Panc1 (cell line): ENCODE data around the gene CACFD1. TPM values are rescaled to one million over a fixed set of nuclear protein-coding genes. Genes with fewer than 3 reads are reported as not detected.

Source experiments
- ATAC-seq: fragments of 200-7000 bp; cut with Tn5 transposase; 2 replicates; pipeline ENCODE4 v1.9.1; 2020; ENCODE audit warnings: mild to moderate bottlenecking, moderate library complexity
- BruUV-seq: library from RNA; stranded (reverse); fragments of 400-500 nt; replicated peaks from 2 replicates; lab custom pipeline; 2021; lab: Mats Ljungman, UMichigan
- CTCF ChIA-PET: fragments of 300-600 bp; sonication (Branson Sonifier 250); formaldehyde crosslinking; loops from one replicate; lab custom pipeline; 2022; ENCODE audit warnings: antibody characterized with exemption; lab: Charles Lee
- POLR2A ChIA-PET: fragments of 300-600 bp; sonication (Branson Sonifier 250); formaldehyde crosslinking; loops from one replicate; lab custom pipeline; 2022; ENCODE audit warnings: antibody characterized with exemption; lab: Charles Lee
- DNase-seq: peaks from one replicate; pipeline ENCODE4 v3.0.0-alpha.2; 2010; ENCODE audit warnings: low read depth, low spot score
- H3K27ac ChIP-seq: 2 replicates; pipeline ENCODE4 v1.5.1; 2011; ENCODE audit warnings: mild to moderate bottlenecking, low read length, inconsistent platforms
- H3K27me3 ChIP-seq: fragments of 200-500 bp; sonication (Bioruptor generic); 2 replicates; pipeline ENCODE4 v1.6.0; 2014; ENCODE audit warnings: low read length, inconsistent platforms; ENCODE audit not compliant: control insufficient read depth, insufficient read depth
- H3K36me3 ChIP-seq: fragments of 200-500 bp; sonication (Bioruptor generic); 2 replicates; pipeline ENCODE4 v1.5.1; 2014; ENCODE audit warnings: inconsistent platforms, mild to moderate bottlenecking, low read length, moderate library complexity; ENCODE audit not compliant: control insufficient read depth, insufficient read depth
- H3K4me1 ChIP-seq: 2 replicates; pipeline ENCODE4 v1.5.1; 2011; ENCODE audit warnings: inconsistent platforms, mild to moderate bottlenecking, low read length, moderate library complexity; ENCODE audit not compliant: control insufficient read depth, insufficient read depth
- H3K4me3 ChIP-seq, 2 experiments: 2 replicates each; pipeline ENCODE4 v1.5.1; 2011 to 2012; ENCODE audit warnings: low read depth in 2 of 2, low read length in 2 of 2, mild to moderate bottlenecking in 2 of 2, inconsistent platforms in 1 of 2, moderate library complexity in 1 of 2
- H3K9me3 ChIP-seq: fragments of 200-500 bp; sonication (Bioruptor generic); 2 replicates; pipeline ENCODE4 v1.5.1; 2014; ENCODE audit warnings: low read depth, mild to moderate bottlenecking, inconsistent platforms, low read length, moderate library complexity; ENCODE audit not compliant: control insufficient read depth, insufficient read depth
- POLR2AphosphoS5 ChIP-seq: IDR thresholded peaks from 2 replicates; pipeline ENCODE4 v1.6.1; 2012; ENCODE audit warnings: mild to moderate bottlenecking, low read depth, low read length, moderate library complexity
- SIN3A ChIP-seq: IDR thresholded peaks from 2 replicates; pipeline ENCODE4 v1.6.1; 2012; ENCODE audit warnings: low read depth, mild to moderate bottlenecking, low read length, moderate library complexity, borderline replicate concordance; ENCODE audit not compliant: insufficient read depth
- TCF7L2 ChIP-seq: IDR thresholded peaks from 2 replicates; pipeline ENCODE4 v1.6.1; 2011; ENCODE audit warnings: mild to moderate bottlenecking, low read depth, low read length, inconsistent platforms
- in situ Hi-C: cut with HindIII; loops from 2 replicates; pipeline ENCODE4 v1.10.0; 2016; ENCODE audit warnings: low sequenced_read_pairs, low pct_unique_long_range_greater_than_20kb
- intact Hi-C: fragments of 100-400 bp; cut with micrococcal nuclease; formaldehyde crosslinking; loops from one replicate; pipeline ENCODE4 v1.10.0; 2022; ENCODE audit not compliant: unreplicated experiment
- total RNA-seq: library from RNA; stranded (reverse); gene quantifications from one replicate; pipeline ENCODE4 v1.2.1, GENCODE V29; 2021; ENCODE audit not compliant: unreplicated experiment
- TF ChIP-seq, protein P1 (sequence below), 2 experiments: IDR thresholded peaks; 2 replicates each; pipeline ENCODE4 v1.6.1; 2011 to 2012; ENCODE audit warnings: low read depth in 2 of 2, control low read depth in 1 of 2, low read length in 1 of 2, mild to moderate bottlenecking in 1 of 2, moderate library complexity in 1 of 2; ENCODE audit not compliant: insufficient read depth in 1 of 2
- TF ChIP-seq, protein P2 (sequence below): fragments of 450-650 bp; IDR thresholded peaks from 2 replicates; pipeline ENCODE4 v1.5.1; 2017; ENCODE audit warnings: mild to moderate bottlenecking

CACFD1 gene
- total RNA-seq, 1 experiment from 2014 or later: 13.9 TPM

DNA sequence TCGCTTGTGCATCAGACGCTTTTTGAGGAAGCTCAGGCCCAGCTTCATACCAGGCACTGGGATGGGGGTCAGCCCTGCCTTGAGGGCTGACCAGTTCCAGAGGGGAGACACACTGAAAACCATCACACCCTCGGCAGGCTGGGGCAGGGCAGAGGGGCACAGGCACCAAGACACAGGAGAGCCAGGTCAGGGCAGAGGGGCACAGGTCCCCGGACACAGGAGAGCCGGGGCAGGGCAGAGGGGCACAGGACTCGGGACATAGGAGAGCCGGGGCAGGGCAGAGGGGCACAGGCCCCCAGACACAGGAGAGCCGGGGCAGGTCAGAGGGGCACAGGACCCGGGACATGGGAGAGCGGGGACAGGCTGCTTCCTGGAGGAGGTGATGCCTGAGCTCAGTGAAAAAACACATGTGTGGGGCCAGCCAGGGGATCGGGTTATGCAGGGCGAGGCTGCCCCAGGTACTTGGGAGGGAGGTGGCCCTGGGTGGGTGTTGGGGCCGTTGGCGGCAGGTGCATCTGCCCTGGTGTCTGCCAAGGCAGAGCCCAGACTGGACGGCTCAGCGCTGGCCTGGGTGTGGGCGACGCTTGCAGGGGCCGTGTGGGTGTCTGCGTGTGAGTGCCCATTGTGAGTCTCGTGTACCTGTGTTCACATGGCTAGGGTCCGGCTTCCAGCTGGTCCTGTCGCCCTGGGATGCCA is 34.2 kb downstream of the CACFD1 start:
- ChIA-PET POLR2A (no interaction called here), CTCF (no interaction called here)
- Histone ChIP-seq H3K9me3 (no peaks in the 10 kb centered on the region), H3K27me3 (no peaks in the 10 kb centered on the region), H3K36me3 (no peaks in the 10 kb centered on the region), H3K27ac (no peak overlapping the region), H3K4me1 (no peaks in the 10 kb centered on the region; the same call in 1 of the 2 replicates), H3K4me3 (no peak overlapping the region)
- in situ Hi-C loops: no loop called here
- no TSS peak for BruUV-seq
- no peak for DNase-seq
- ATAC-seq: no peak
- TF ChIP-seq TCF7L2 (no peak), SIN3A (no peak), POLR2AphosphoS5 (no peak)
- TF ChIP-seq, protein P1, sequence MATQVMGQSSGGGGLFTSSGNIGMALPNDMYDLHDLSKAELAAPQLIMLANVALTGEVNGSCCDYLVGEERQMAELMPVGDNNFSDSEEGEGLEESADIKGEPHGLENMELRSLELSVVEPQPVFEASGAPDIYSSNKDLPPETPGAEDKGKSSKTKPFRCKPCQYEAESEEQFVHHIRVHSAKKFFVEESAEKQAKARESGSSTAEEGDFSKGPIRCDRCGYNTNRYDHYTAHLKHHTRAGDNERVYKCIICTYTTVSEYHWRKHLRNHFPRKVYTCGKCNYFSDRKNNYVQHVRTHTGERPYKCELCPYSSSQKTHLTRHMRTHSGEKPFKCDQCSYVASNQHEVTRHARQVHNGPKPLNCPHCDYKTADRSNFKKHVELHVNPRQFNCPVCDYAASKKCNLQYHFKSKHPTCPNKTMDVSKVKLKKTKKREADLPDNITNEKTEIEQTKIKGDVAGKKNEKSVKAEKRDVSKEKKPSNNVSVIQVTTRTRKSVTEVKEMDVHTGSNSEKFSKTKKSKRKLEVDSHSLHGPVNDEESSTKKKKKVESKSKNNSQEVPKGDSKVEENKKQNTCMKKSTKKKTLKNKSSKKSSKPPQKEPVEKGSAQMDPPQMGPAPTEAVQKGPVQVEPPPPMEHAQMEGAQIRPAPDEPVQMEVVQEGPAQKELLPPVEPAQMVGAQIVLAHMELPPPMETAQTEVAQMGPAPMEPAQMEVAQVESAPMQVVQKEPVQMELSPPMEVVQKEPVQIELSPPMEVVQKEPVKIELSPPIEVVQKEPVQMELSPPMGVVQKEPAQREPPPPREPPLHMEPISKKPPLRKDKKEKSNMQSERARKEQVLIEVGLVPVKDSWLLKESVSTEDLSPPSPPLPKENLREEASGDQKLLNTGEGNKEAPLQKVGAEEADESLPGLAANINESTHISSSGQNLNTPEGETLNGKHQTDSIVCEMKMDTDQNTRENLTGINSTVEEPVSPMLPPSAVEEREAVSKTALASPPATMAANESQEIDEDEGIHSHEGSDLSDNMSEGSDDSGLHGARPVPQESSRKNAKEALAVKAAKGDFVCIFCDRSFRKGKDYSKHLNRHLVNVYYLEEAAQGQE (IDR thresholded peaks at IDR 0.05; ENCODE audit: insufficient read depth in 1 of 2, low read depth in 2 of 2, low read length in 1 of 2): no peak
- TF ChIP-seq, protein P2, sequence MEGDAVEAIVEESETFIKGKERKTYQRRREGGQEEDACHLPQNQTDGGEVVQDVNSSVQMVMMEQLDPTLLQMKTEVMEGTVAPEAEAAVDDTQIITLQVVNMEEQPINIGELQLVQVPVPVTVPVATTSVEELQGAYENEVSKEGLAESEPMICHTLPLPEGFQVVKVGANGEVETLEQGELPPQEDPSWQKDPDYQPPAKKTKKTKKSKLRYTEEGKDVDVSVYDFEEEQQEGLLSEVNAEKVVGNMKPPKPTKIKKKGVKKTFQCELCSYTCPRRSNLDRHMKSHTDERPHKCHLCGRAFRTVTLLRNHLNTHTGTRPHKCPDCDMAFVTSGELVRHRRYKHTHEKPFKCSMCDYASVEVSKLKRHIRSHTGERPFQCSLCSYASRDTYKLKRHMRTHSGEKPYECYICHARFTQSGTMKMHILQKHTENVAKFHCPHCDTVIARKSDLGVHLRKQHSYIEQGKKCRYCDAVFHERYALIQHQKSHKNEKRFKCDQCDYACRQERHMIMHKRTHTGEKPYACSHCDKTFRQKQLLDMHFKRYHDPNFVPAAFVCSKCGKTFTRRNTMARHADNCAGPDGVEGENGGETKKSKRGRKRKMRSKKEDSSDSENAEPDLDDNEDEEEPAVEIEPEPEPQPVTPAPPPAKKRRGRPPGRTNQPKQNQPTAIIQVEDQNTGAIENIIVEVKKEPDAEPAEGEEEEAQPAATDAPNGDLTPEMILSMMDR: no peak
- intact Hi-C loops: no loop called here

DNA sequence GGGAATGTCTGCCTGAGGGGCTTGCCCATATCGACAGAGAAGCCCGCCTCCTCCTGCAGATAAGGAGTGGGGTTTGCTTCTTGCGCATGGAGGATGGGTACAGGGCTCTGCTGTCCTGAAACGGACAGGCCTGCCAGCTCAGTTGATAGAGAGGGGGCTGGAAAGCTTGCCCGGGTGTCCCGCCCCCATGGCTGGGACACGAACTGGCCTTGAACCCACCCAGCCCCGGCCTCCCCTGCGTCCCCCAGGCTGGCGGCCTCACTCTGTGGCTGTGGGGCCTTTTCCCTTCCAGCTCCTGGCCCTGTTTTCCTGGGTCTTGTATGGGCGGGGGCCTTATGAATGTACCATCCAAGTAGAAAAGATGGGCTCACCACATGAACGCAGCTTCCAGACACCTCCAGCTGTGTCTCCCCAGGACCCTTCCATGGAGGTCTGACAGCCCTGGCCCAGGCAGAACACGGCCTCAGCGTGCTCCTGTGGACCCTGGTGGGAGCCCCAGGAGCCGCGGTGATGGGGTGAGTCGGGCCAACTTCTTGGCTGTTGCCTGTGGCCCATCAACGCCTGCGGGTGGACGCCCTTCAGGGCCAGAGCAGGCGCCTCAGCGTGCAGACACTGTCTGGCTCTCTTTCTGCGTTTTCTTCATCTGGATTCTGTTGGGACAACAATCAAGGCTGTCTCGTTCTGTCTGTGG is 35.0 kb downstream of the CACFD1 start:
- TF ChIP-seq, protein P2: no peak
- TF ChIP-seq, protein P1 (IDR thresholded peaks at IDR 0.05; ENCODE audit: insufficient read depth in 1 of 2, low read depth in 2 of 2, low read length in 1 of 2): no peak
- TF ChIP-seq POLR2AphosphoS5: no peak
- no peak for TF ChIP-seq TCF7L2
- no peak for TF ChIP-seq SIN3A
- in situ Hi-C loops: no loop called here
- ChIA-PET POLR2A (no interaction called here), CTCF (no interaction called here)
- ATAC-seq (no peak), DNase-seq (no peak)
- no peak overlapping the region for H3K4me3 ChIP-seq
- H3K9me3 ChIP-seq: no peaks in the 10 kb centered on the region
- H3K4me1 ChIP-seq: no peaks in the 10 kb centered on the region; the same call in 1 of the 2 replicates
- H3K27ac ChIP-seq: no peak overlapping the region
- no peaks in the 10 kb centered on the region for H3K36me3 ChIP-seq
- no TSS peak for BruUV-seq
- intact Hi-C loops: no loop called here
- no peaks in the 10 kb centered on the region for H3K27me3 ChIP-seq
